HG03354 (cell line): ENCODE data around the gene SLC50A1.
"Not testable (repeated sequence)": the region's sequence is repeated elsewhere in the genome, so short reads cannot be mapped to it uniquely, and the experiment has no call there.

ENCODE experiments used
- ATAC-seq: cut with Tn5 transposase; IDR thresholded peaks from one replicate; pipeline ENCODE4 v1.9.1; 2021; ENCODE audit warnings: mild to moderate bottlenecking; ENCODE audit not compliant: unreplicated experiment, poor library complexity, severe bottlenecking

The SLC50A1 gene

DNA sequence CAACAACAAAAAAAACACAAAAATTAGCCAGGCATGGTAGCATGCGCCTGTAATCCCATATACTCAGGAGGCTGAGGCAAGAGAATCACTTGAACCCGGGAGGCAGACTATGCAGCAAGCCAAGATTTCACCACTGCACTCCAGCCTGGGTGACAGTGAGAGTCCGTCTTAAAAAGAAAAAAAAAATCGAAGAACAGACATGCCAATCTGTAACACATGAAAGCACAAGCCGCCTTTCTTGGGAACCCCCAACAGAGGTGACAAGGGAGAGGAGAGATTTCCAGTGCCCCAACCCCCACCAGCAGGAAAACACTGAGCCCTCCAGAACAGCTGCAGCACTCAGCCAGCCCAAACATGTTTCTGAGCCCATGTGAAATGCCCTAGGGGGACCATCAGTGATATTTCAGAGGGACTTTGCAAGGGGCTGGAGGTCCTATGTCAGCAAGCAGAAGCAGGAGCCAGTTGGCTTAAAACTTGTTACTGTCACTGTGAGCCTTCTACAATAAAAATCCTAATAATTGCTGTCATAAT lies 22.1 kb upstream of the SLC50A1 start:
- no peak for ATAC-seq

DNA sequence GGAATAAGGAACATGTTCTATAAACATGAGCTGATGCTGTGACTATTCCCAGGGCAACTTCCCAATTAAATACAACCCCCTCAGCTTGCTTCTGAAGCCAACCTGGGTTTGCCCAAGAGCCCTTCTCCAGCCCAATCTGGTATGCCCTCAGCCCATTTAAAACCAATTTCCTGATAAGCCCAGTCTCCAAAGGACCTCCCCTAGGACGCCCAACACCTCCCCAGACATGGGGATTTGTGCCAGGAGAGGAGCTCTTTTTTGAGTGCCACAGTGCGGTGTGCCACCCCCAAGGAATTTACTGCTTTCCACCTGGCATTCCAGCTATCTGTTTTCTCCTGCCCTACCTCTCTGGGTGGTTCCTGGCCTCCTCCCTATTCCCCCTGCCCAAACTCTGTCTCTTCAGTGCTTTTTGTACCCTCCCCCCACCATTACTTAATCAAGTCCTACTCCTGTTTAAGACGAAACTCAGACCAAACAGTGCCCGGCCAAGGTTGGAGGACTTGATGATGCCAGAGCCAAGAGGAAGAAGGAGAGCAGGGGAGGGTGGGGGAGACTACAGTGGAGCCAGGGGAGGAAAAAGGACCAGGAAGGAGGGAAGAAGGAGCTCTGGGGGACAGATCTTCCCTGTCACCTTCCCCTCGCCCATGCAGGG lies 19.4 kb upstream of the SLC50A1 start:
- no peak for ATAC-seq

DNA sequence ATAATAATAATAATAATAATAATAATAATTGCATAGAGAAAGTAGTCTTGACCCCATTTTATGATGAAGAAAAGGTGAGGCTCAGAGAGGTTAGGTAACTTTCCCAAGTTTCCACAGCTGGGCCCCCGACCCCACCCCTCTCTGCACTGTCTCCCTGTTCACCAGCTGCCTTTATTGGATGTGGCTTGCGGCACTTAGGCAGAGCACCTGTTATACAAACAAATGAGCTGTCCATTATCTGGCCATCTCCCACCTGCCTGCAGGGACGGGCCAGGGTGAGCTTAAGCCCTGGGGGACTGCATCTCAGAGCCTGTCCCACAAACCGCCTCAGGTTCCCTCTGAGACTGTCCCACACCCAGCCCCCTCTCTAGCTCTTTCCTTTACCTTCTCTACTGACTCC lies 18.0 kb upstream of the SLC50A1 start:
- ATAC-seq, result no peak

DNA sequence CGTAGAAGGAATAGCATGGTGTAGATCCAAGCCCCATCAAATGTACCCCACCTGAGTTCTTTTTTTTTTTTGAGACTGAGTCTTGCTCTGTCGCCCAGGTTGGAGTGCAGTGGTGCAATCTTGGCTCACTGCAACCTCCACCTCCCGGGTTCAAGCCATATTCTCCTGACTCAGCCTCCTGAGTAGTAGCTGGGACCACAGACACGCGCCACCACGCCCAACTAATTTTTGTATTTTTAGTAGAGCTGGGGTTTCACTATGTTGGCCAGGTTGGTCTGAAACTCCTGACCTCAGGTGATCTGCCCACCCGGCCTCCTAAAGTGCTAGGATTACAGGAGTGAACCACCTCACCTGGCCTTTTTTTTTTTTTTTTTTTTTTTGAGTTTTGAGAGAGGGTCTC lies 17.6 kb upstream of the SLC50A1 start:
- not testable (repeated sequence) for ATAC-seq

DNA sequence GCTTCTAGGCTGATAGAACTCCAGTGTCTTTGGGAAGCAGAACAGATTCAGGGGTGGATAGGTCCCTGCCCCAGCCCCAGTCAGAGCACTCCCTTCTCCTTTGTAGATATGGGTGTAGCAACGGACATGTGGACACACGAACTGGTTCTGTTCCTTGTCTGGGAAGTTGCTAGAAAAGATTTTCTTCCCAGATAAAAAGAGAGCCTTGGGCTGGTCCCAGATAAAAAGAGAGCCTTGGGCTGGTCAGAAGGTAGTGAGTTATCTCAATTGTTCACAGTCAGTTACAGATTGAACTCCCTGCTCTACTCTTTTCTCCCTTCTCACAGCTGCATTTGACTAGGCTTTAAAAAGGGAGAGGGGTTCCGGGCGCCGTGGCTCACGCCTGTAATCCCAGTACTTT lies 15.4 kb upstream of the SLC50A1 start:
- no peak for ATAC-seq

DNA sequence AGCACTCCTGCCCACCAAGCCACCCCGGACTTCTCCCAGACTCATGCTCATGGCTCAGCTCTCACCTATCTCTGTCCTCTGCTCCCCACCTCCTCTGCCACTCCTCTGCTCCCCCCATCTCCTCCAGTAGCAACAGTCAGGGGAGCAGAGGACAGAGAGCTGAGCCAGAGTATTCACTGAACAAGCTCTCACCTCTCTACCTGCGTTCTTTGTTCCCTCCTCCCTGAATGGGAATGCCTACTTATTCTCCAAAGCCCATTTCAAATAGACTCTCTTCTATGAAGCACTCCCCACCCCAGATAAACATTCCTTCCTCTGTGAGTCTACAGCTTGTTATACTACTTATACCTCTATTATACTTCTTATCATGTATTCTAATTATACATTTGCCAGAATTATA lies 14.4 kb upstream of the SLC50A1 start:
- ATAC-seq, result no peak

DNA sequence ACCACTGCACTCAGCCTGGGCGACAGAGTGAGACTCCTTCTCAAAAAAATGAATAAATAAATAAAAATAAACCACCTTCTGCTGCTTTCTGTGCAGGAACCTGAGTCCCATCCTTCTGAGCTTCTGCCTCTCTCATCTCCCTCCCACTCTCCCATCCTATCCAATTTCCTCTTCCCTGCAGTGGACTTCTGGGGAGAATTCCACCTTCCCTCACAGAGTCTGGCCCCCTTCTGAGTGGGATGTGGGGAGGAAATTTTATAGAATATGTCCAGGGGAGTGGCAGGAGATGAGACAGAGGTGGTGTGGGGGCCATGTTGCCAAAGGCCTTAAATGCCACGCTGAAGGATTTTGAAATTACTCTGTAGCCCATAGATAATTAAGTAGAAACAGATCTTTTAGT lies 13.3 kb upstream of the SLC50A1 start:
- ATAC-seq, result no peak

DNA sequence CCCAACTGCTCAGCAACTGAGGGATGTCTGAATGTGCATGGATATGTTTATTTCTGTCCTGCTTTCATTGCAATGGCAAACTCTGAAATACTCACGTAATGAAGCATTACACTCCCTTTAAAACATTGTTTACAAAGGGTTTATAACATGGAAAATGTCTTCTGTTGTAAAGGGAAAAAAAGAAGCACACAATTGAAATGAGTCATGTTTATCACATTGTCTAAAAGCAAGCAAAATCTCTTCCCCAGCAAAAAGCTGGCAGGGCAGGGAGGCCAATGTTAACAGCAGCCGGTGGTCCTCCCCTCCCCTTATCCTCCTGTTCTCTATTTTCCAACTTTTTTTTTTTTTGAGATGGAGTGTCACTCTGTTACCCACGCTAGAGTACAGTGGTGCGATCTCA lies 11.9 kb upstream of the SLC50A1 start:
- ATAC-seq, result no peak

DNA sequence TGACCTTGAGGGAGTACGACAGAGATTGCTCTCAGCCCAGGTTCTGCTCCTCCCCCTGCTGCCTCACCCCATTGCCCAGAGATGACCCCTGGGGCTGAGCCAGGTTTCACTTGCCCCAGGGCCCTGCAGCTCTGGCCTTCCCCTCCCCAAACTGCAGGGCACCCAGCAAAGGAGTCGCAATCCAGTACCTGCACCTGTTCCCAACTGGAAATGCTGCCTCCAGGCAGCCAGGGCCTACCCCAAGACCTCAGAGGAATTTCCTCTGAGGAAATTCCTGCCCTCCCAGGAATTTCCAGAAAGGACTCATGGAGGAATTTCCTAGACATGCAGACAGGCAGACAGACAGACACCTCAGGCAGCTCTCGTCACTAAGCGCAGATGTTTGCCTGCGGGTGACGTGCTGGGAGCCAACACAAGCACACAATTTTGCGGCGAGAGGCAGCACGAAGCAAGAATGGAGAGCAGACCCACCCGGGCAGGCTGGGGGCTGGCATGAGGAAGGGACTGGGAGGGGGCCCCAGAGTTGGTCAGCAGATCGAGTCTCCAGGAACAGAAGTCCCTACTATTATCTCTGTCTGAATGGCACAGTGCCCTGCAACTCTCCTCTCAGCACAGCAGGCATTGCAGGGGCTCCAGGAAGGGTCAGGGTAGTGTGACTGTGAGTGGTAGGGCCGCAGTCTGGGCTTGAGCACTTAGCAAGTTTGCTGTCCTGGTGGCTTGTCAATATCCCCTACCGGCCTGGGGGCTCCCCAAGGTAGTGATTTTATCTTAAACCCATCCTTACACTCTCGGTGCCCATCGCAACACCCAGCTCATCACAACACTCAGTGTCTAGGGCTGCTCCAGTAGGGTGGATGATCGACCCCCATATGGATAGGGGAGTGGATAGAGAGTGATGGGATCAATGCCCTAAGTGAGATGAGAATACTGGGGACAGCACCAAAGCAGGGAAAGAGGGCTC lies 10.9 kb upstream of the SLC50A1 start:
- no peak for ATAC-seq

DNA sequence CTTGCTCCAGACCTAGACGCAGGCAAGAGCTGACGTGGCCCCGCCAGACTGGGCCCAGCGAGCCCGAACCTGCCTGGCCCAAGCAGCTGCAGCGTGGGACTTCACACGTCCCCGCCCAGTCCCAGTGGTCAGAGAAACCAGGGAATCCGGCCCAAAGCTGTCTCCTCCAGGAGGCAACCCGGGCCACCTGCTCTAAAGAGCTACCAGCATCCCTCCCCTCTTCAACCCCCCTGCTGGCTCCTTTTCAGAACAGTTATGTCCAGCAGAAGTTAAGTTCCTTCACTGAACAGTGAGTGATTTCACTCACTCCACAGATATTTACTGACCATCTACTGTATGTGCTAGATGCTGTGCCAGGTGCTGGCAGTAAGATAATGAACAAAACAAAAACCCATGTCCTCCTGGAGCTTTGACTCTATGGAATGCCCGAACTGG lies 10.1 kb upstream of the SLC50A1 start:
- ATAC-seq, result no peak

DNA sequence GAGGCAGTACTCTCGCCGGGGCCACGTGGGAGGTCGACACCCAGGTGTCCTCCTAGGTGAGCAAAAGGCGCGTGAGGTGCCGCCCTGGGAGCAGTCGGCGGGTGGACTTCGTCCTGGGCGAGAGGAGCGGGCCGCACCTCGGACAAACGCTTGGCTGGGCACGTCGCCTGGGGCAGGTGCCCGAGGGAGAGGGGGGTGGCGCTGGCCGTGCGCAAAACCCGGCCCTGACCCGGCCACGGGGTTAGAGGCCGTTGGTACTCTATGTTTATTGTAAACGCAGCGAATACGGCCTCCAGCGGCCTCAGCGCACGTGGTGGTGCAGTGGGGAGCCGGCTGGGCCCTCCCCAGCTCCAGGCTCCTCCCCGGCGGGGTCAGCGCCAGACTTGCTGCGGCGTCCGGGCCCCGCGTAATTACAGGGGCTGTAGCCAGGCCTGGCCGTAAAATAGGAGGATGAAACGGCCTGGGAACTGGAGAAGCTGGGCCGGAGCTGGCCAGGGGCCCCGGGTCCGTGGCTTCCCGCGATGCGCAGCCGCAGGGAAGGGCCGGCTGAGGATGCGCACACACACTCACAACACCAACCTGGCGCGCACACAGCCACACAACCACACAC lies 9.6 kb upstream of the SLC50A1 start:
- no peak for ATAC-seq

DNA sequence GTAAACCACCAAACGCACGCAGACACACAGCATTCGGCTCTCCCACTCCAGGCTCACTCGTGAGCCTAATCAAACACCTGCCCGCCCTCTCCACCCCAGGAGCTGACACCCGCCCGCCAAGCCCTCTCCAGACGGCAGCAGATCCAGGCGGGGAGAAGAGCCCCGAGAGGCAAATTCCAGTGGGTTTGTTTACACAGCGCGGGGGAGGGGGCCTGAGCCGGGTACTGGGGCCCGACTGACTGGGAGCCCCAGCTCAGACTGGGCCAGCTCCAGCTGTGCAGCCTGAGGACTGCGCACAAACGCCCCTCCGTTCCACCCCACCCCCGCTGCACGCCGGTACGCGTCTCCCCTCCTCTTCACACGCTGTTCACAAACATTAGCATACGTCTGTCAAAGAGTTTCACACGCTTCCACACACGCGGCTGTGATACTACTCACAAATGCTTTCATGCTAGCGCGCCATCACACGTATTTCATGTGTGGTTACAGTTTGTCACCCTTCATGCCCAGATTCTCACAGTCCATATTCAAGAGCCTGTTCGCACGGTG lies 9.0 kb upstream of the SLC50A1 start:
- no peak for ATAC-seq

DNA sequence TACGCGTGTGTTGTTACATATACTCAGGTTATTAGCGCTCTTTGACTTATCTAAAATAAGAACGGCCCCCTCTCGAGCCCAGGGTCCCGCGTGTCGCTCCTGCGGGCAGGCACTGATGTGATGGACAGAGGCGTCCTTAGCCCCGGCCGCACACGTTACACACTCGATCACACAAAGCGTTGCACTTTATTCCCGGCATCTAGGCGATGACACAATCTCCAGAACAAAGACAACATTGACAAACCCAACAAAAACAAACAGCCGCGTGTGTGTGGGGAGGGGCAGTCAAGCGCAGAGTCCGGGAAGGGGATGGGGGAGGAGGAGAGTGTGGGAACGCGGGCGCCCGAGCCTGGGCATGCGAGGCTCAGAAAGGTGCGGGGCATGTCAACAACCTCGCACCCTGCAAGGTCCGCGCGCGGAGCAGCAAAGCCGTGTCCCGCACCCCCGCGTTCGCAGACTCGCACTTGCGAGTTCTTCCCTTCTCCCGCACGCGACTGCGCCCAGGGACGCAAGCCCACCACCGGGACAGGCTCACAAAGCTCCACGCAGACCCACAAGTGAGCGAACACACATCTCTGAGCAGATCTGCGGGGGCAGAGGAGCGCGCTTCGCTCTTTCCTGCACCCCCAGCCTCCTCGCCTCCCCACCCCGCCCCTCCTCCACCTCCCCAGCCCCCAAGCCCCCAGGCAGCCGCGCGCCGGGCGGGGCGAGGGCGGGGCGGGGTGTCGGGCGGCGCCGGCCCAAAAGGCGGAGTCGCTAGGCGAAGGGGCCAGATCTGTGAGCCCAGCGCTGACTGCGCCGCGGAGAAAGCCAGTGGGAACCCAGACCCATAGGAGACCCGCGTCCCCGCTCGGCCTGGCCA lies 8.3 kb upstream of the SLC50A1 start, which contains the start of gene EFNA1:
TSS of gene EFNA1 (plus strand) at position 772 of the 862 bp plus-strand sequence. CDS start 102 bp downstream, outside the sequence.
- ATAC-seq, result no peak

DNA sequence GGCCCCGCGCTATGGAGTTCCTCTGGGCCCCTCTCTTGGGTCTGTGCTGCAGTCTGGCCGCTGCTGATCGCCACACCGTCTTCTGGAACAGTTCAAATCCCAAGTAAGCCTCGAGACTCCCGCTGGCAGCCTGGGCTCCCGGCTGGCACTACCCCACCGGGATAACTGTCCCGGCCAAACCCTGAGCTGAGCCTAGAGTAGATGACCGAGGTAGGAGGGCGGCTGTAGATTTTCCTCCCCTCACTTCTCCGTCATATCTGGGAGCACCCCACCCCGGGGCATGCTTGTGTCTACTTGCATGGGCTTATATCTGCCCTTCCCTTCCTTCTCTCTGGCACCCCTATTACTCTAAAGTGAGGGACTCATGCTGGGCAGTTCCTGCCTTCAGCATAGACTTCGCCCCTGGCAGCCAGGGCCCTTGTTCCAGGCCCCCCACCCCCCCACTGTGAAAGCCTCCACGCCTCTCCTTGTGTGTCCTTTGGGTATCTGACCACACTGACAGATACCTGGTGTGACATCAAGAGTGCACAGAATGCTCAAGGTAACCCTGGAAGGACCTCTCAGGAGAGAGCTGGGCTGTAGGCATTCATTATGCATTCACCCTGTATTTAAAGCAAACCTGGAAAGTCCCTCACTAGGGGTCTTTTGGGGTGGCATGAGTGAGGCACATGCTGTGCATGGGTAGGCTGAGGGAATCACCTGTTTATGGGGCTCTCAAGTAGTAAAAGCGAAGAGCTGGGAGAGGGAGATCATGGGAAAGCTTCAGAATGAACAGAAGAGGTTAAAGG lies 7.5 kb upstream of the SLC50A1 start:
- no peak for ATAC-seq

DNA sequence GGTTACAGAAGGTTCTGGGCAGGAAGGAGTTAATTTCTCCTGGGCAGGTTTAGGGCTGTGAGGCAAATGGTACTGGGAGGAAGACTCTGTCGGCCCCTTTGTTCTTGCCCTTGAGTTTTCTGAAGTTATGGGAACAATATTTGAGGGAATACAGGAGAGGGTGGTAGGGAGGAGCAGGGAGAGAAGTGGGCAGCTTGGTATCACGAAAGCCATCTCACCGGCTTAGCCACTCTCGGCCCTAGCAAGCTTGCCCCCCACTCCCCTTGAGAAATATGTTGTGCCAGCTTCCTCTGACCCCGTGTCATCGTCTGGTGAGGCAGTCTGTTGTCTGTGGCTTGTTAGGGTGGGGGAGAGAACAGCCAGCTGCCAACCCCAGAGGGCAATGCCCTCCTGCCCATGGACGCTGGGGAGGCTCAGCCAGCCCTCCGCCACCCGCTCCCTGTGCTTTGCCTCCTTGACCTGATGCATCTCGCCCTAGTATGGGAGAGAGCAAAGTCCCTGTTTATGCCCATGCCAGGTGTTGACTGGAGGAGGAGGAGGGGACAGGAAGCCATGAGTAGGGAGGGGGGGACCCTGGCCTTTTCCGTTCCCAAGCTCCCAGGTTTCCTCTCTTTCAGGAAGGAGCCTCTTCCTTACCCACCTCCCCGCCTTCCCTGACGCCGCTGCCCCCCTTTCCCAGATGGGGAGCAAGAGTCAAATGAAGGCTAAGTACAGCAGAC lies 6.7 kb upstream of the SLC50A1 start:
- no peak for ATAC-seq

DNA sequence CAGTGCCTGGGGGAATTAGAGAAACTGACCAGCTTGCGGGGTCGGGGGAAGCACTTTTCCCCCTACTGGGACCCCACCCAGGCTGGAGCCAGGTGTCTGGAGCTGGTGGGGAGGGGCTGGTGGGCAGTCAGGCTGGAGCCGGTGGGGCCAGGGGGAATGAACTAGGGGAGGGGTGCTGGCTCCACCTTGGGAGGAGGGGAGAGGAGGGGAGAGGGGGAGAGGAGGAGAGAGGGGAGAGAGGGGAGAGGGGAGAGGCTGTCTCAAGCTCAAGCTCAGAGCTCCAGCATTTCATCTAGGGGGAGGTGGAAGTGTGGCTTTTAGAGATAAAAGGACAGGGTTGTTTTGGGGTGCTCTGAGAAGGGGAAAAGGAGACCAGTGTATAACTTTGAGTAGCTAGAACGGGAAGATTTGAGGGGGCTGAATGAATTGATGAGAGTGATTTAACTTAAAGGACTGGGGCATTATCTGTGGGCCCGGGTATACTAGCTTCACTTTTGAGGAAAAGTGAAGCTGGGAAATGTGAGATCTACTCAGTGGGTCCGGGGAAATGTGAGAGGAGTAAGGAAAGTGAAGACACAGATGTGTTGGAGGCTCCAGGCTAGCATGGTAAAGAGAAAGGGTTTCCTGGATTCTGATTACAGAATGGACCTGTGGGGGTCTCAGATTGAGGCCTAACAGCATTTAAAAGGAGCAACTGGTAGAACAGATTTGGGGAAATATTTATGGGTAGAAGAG lies 5.2 kb upstream of the SLC50A1 start:
- no peak for ATAC-seq

DNA sequence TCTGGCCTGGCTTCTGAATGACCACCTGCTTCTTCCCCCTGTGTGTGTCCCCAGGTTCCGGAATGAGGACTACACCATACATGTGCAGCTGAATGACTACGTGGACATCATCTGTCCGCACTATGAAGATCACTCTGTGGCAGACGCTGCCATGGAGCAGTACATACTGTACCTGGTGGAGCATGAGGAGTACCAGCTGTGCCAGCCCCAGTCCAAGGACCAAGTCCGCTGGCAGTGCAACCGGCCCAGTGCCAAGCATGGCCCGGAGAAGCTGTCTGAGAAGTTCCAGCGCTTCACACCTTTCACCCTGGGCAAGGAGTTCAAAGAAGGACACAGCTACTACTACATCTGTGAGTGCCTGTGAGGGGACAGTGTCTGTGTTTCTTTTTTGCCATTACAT lies 4.4 kb upstream of the SLC50A1 start:
- ATAC-seq, result no peak
